Hepatic stellate cell (primary cell): ENCODE results near the gene TYMP.

ENCODE experiments used
- DNase-seq: peaks from one replicate; pipeline ENCODE4 v3.0.0; 2011; ENCODE audit warnings: low spot score

Gene TYMP, protein sequence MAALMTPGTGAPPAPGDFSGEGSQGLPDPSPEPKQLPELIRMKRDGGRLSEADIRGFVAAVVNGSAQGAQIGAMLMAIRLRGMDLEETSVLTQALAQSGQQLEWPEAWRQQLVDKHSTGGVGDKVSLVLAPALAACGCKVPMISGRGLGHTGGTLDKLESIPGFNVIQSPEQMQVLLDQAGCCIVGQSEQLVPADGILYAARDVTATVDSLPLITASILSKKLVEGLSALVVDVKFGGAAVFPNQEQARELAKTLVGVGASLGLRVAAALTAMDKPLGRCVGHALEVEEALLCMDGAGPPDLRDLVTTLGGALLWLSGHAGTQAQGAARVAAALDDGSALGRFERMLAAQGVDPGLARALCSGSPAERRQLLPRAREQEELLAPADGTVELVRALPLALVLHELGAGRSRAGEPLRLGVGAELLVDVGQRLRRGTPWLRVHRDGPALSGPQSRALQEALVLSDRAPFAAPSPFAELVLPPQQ

GRCh38 chr22:50529897-50530579, at the start of gene TYMP:
Gene TYMP, minus strand, starts transcription at chr22:50530012. Its CDS starts 303 bp downstream, at chr22:50529709.
- peak; percentile 76 for DNase-seq

- DNase-seq: no peak
These were observed 49.0 kb upstream of the TYMP start for GRCh38 chr22:50578776-50579310.

DNA sequence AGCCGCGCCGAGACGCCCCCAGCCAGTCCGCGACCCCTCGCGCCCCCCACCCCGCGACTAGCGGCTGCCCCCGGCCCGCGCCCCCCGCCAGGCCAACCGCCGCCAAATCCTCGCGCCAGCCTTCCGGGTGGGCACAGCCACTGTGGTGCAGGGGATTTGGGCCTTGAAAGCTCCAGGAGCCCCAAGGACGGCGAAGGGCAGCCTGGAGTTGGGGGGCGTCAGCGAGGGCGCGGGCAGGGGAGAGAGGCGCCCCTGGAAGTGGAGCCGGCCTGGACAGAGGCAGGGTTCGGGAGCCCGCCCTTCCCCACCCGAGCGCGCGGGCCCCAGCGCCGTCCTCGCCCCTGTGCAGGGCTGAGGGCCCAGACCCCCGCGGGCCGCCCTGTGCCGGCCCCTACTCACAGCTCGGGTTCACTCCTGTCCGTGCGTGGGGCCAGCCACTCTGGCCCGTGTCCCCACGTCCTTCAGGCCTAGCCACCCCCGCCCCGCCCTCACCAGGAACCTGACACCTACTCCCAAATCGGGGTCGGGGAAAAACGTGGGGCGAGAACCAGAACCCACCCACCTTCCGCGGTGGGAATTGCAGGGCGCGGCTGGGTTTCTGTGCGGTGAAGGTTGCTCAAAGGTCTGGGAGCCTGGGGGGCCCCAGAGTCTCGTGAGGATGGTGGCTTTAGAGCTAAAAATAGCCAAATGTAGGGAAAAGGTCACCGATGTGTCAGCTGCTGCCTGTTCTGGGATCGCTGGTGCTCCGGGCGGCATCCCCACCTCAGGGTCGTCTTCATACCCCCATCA, 48.4 kb upstream of the TYMP start, which contains the start of gene CPT1B:
CPT1B (minus strand) TSS at position 441 of the 789 bp plus-strand sequence. CDS start 512 bp downstream, outside the sequence.
- peak; percentile 68 for DNase-seq

- no peak for DNase-seq
These were observed 47.8 kb upstream of the TYMP start for GRCh38 chr22:50577697-50577986.

- DNase-seq: no peak
These were observed 47.2 kb upstream of the TYMP start for GRCh38 chr22:50576806-50577696.

GRCh38 chr22:50576070-50576469, 46.3 kb upstream of the TYMP start:
- no peak for DNase-seq

DNA sequence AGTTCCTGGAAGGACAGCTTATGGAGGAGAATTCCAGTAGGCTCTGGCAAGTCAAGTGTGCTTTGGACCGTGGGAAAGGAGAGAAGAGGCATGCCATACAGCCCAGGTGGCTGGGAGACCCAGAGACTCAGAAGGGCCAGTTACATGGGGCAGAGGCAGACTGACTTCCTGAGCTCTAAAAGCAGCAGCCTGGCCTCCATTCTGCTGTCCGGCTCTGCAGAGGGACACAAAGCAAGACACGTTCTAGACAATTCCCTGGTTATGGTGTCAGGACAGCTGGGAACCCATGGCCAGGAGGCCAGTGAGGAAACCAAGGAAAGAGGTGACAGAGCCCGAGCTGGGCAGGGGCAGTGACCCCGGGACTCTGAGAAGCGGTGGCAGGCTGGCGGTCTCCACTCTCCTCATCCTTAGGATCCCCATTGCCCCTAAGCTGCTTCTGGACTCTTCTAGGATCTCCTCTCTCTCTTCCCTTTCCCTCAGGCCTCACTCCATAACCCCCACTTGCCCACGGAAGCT, 45.7 kb upstream of the TYMP start:
- DNase-seq: no peak

DNA sequence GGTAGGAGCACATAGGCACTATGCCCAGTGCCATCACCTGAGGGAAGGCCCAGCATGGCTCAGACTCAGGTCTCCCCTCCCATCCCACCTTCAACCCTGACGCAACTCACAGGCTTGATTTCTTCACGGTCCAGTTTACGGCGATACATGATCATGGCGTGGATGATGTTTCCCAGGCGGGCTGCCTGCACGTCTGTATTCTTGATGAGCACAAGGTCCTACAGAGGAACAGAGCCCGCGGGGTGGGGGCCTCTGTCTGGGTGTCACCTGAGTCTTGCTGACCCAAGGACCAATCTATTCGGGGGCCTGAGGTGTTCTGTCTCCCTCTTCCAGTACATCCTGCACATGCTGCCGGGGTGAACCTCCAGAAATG, 44.6 kb upstream of the TYMP start:
- DNase-seq: no peak

DNA sequence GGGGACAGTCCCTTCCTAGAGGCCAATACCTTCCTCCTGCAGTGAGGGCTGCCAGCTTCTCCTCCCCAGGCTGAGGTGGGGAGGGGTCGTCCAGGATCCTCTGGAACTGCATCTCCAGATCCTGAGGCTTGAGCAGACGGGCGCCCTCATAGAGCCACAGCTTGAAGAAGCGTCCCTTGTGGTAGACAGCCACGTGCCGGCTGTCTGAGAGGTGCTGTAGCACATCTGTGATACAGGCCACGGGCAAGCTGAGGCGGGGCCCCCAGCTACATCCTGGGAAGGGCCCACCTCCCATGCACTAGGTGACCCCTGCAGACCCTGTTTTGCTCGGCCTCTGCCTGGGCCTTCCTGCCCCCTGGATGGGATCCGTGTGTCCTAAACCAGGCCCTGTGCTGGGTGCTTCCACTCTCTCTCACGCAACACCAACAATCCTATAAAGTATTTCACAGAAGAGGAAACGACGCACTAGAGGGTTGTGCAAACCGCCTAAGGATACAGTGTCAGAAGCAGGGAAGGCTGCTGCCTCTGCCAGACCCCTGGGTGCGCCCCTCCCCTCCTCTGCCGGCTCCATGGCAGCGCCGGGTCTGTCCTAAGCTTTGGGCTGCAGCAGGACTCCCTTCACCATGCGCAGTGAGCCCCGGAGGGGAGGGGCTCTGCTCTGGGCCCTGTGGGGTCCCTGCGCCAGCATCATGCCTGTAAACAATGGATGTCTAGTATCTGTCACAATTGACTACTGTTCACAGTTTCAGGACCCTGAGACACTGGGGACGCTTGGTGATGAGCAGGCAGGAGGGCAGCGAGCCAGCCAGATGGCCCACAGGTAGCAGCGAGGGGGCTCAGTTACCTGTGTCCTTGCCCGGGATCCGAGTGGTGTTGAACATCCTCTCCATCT, 43.9 kb upstream of the TYMP start:
- no peak for DNase-seq

- no peak for DNase-seq
These were observed 43.2 kb upstream of the TYMP start for GRCh38 chr22:50572965-50573364.

DNA sequence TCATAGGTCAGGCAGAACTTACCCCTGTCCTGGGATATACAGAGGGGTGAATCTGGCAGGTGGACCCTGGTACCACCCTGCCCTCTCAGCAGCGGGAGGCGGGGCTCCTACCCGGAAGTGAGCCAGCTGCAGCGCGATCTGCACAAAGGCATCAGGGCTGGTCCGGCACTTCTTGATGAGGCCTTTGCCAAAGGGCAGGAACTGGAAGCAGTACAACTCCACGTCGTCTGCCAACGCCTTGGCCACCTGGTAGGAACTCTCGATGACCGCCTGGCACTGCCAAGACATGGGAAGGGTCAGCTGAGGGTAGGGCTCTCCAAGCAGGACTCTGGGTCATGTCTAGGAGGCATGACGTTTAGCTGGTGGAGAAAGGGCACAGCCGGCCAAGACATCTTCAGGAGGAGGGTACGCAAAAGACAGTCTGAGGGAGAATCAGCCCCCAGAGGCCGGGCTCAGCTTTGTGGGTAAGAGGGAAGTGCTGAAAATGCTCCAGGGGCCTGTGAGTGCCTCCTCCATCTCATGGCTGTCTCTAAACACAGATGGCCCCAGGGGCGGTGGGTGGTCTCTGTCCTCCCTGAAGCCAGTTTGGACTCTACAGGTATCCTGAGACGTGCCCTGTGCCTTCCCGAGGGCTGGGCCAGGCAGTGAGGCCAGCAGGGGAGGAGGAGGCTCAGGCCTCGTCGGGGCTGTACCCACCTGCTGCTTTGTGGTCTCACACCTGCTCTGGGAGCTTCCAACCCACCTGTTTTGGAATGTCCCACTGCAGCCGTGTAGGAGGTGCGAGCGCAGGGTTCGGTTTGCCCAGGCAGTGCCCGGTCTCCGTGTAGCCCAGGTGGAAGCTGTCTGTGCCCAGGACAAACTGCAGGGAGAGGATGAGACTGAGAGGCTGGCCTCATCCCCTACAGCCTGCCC, 41.7 kb upstream of the TYMP start:
- no peak for DNase-seq

- DNase-seq: no peak
These were observed 41.0 kb upstream of the TYMP start for GRCh38 chr22:50570861-50571260.

DNA sequence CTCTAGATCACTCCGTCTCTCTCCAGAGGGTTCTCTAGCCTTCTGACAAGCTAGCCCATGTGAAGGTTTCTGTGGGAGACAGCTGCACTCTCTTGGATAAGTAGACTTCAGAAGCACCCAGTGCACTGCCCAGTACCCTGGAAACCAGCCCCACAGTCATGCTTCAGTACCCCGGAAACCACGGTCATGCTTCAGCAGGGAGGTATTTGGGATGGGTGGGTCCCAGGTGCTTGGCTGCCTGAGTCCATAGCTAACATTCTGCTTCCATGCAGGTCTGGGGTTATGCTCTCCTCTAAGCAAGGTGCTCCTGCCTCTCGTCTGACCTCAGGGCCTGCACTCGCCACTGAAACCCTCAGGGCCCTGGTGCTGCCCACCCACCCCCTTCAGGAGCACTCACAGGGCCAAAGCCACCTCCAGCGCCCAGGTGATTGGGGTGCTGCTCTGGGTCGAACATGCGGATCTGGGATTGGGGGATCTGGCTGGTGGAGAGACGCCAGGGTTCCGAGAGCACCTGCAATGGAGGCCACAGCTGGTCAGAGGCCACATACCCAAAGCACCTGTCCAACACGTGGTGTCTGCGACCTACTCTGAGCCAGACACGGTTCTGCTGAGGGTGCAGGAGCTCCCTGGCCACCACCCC, 40.2 kb upstream of the TYMP start:
- DNase-seq: no peak

- no peak for DNase-seq
These were observed 39.2 kb upstream of the TYMP start for GRCh38 chr22:50569041-50569459.

GRCh38 chr22:50568626-50569025, 38.8 kb upstream of the TYMP start:
- DNase-seq: no peak

- no peak for DNase-seq
These were observed 38.0 kb upstream of the TYMP start for GRCh38 chr22:50567721-50568252.

- DNase-seq: no peak
These were observed 34.5 kb upstream of the TYMP start for GRCh38 chr22:50564289-50564688.
